ENCODE results near the gene FARS2.

GRCh38 chr6:5776706-5777390 is 515.5 kb downstream of the FARS2 start:
- TF ChIP-seq, protein P1, sequence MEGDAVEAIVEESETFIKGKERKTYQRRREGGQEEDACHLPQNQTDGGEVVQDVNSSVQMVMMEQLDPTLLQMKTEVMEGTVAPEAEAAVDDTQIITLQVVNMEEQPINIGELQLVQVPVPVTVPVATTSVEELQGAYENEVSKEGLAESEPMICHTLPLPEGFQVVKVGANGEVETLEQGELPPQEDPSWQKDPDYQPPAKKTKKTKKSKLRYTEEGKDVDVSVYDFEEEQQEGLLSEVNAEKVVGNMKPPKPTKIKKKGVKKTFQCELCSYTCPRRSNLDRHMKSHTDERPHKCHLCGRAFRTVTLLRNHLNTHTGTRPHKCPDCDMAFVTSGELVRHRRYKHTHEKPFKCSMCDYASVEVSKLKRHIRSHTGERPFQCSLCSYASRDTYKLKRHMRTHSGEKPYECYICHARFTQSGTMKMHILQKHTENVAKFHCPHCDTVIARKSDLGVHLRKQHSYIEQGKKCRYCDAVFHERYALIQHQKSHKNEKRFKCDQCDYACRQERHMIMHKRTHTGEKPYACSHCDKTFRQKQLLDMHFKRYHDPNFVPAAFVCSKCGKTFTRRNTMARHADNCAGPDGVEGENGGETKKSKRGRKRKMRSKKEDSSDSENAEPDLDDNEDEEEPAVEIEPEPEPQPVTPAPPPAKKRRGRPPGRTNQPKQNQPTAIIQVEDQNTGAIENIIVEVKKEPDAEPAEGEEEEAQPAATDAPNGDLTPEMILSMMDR (conservative IDR thresholded peaks at IDR 0.05) = no peak
- no peak for TF ChIP-seq ZFX (IDR thresholded peaks at IDR 0.05)
